ENCODE measurements around the gene TET3.

The TET3 gene

DNA sequence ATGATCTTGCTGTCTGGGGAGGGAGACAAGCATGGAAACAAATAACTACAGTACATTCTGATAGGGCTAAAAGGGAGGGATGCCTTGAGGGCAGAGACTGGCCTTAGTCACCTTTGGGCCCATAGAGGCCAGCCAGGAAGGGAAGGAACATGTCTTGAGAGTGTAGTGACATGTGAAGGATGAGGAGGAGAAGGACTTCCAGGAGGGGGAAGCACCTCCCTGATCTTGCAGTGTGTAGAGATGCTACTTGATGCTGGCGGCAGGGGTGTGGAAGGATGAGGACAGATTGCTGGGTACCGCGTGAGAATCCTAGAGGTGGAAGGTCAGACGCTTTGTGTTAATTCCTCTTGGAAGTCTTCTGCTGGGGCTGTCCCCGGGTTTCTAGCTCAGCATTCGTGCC is 13.1 kb downstream of the TET3 start:
- DNase-seq: no peak
- Histone ChIP-seq H3K27ac (no peak overlapping the region), H3K27me3 (replicated peaks) (no peaks in the 10 kb centered on the region), H3K4me3 (ENCODE audit: low read depth, low read length) (no peak overlapping the region), H3K36me3 (replicated peaks) (no peaks in the 10 kb centered on the region)
- TF ChIP-seq, protein P1, sequence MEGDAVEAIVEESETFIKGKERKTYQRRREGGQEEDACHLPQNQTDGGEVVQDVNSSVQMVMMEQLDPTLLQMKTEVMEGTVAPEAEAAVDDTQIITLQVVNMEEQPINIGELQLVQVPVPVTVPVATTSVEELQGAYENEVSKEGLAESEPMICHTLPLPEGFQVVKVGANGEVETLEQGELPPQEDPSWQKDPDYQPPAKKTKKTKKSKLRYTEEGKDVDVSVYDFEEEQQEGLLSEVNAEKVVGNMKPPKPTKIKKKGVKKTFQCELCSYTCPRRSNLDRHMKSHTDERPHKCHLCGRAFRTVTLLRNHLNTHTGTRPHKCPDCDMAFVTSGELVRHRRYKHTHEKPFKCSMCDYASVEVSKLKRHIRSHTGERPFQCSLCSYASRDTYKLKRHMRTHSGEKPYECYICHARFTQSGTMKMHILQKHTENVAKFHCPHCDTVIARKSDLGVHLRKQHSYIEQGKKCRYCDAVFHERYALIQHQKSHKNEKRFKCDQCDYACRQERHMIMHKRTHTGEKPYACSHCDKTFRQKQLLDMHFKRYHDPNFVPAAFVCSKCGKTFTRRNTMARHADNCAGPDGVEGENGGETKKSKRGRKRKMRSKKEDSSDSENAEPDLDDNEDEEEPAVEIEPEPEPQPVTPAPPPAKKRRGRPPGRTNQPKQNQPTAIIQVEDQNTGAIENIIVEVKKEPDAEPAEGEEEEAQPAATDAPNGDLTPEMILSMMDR (IDR thresholded peaks at IDR 0.05; ENCODE audit: low read depth, low read length, missing control alignments): peak; percentile 18
- in situ Hi-C loops (cut with HindIII; ENCODE audit: low pct_ligation_motif_present, low sequenced_read_pairs): no loop called here

DNA sequence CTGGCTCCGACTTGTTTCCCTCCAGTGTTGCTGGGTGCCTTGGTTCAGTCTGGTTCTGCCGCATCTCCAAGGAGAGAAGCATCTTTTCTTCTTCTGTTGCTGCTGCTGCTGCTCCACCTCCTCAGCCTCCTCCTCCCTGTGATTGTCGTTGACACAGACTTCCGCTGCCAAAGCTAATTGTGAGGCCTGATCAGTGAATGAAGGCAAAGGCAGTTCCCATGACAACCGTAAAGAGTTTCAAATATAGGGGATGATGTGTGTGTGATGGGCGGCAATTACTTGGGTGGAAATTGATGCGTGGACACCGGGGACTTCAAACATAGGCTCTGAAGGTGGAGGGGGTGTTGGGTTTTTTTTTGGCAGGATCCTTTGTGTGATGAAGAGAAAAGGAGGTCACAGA is 13.7 kb downstream of the TET3 start:
- no peaks in the 10 kb centered on the region for H3K27me3 ChIP-seq (replicated peaks)
- no peak overlapping the region for H3K4me3 ChIP-seq (ENCODE audit: low read depth, low read length)
- TF ChIP-seq, protein P1 (IDR thresholded peaks at IDR 0.05; ENCODE audit: low read depth, low read length, missing control alignments): no peak
- no peak for DNase-seq
- in situ Hi-C loops (cut with HindIII; ENCODE audit: low pct_ligation_motif_present, low sequenced_read_pairs): no loop called here
- no peaks in the 10 kb centered on the region for H3K36me3 ChIP-seq (replicated peaks)
- H3K27ac ChIP-seq: no peak overlapping the region

DNA sequence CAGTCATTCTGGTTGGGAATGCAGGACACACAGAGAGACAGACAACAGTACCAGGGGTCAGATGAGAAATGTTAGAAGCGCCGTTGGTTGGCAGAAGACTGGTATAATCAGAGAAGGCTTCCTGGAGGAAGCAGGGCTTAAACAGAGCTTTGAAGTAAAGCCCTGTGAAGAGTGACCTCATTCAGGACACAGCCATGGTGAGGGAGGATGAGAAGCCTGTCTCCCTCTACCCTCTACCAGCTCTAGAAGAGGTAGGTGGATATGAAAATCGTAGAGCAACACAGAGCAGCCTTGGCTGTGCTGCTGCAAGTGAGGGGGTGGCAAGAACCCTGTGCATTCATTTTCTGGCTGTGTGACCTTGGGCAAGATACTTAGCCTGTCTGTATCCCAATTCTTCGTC is 14.2 kb downstream of the TET3 start:
- Histone ChIP-seq H3K27ac (no peak overlapping the region), H3K4me3 (ENCODE audit: low read depth, low read length) (no peak overlapping the region), H3K36me3 (replicated peaks) (no peaks in the 10 kb centered on the region), H3K27me3 (replicated peaks) (no peaks in the 10 kb centered on the region)
- no peak for DNase-seq
- in situ Hi-C loops (cut with HindIII; ENCODE audit: low pct_ligation_motif_present, low sequenced_read_pairs): no loop called here
- TF ChIP-seq, protein P1 (IDR thresholded peaks at IDR 0.05; ENCODE audit: low read depth, low read length, missing control alignments): no peak

DNA sequence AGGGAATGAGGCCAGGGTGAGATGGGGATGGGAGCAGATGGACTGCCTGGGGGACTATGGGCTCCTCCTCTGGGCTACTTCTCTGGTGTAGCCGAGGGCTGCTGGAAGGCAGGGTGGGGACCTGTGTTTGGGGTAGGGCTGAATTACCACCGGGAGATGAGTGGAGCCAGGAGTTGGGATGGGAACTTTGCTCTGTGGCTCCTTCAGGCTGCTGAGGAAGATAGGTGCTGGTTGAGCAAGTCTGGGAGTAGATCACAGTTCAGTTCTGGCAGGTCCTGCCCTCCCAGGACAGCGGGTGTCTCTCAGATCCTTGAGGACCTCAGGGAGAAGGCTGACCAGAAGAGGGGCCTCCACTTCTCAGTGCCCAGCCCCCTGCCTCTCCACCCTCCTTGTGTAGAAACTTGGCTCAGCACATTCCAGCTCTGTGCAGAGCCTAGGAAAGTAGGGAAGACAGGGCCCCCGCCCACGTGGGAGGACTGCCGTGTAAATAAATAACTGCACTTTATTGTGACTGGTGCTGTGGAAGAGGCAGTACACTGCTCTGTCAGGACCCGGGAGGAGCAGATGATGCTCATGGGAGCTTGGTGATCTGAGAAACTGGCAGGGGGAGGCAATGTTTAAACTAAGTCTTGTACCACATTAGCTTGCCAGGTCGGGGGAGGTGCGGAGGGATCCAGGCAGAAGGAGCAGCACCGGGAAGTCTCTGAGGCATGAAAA is 15.3 kb downstream of the TET3 start:
- no peaks in the 10 kb centered on the region for H3K36me3 ChIP-seq (replicated peaks)
- TF ChIP-seq, protein P1 (IDR thresholded peaks at IDR 0.05; ENCODE audit: low read depth, low read length, missing control alignments): no peak
- H3K27me3 ChIP-seq (replicated peaks): no peaks in the 10 kb centered on the region
- H3K27ac ChIP-seq: no peak overlapping the region
- in situ Hi-C loops (cut with HindIII; ENCODE audit: low pct_ligation_motif_present, low sequenced_read_pairs): no loop called here
- no peak overlapping the region for H3K4me3 ChIP-seq (ENCODE audit: low read depth, low read length)
- peak; percentile 27 for DNase-seq

DNA sequence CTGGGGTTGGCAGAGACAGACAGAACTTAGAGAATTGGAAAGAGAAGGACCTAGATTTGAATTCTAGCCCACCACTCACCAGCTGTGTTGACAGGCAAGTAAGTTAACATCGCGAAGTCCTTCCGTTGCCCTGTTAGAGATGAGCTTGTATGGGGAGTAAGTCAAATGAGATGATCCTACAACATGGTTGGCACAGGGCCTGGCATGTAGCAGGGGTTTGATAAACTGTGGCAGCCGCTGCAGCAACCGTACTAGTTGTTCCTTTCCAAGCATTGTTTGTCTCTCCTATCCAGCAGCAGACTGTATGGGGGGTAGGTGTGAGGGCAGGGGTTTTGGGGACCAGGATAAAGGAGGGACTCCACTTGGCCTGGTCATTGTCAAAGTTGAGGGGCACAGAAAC is 16.0 kb downstream of the TET3 start:
- in situ Hi-C loops (cut with HindIII; ENCODE audit: low pct_ligation_motif_present, low sequenced_read_pairs): no loop called here
- TF ChIP-seq, protein P1 (IDR thresholded peaks at IDR 0.05; ENCODE audit: low read depth, low read length, missing control alignments): no peak
- Histone ChIP-seq H3K4me3 (ENCODE audit: low read depth, low read length) (no peak overlapping the region), H3K36me3 (replicated peaks) (no peaks in the 10 kb centered on the region), H3K27me3 (replicated peaks) (no peaks in the 10 kb centered on the region), H3K27ac (no peak overlapping the region)
- no peak for DNase-seq

DNA sequence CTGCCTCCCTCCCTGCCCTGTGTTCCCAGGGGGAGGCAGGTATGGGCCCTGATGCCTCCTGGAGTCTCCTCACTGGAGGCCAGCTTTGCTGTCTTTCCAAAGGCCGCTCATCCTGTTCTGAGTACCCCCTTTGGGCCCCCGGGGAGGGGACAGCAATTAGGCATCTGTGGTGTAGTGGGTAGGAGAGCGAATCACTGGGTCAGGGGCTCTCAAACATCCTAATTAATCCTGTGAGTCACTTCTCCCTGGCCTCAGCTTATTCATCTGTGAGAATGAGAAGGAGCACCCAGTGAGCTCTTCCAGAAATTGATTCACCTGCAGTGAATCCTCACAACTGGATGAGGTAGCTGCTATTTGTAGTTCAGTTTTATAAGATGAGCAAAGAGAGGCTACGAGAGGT is 16.4 kb downstream of the TET3 start:
- no peak for DNase-seq
- Histone ChIP-seq H3K27ac (no peak overlapping the region), H3K27me3 (replicated peaks) (no peaks in the 10 kb centered on the region), H3K4me3 (ENCODE audit: low read depth, low read length) (no peak overlapping the region), H3K36me3 (replicated peaks) (no peaks in the 10 kb centered on the region)
- in situ Hi-C loops (cut with HindIII; ENCODE audit: low pct_ligation_motif_present, low sequenced_read_pairs): no loop called here
- TF ChIP-seq, protein P1 (IDR thresholded peaks at IDR 0.05; ENCODE audit: low read depth, low read length, missing control alignments): no peak
